Activated naive CD4-positive, alpha-beta T cell treated with anti-CD3 and anti-CD28 coated beads for 36 hours (primary cell): ENCODE data around the gene FRMD7. TPM values are rescaled to one million over a fixed set of nuclear protein-coding genes. Genes with fewer than 3 reads are reported as not detected.

Experiments
- total RNA-seq, 2 experiments: library from RNA; stranded (reverse); gene quantifications; one replicate each; pipeline ENCODE4 v1.2.3, GENCODE V29; 2021

FRMD7 gene
- total RNA-seq, 2 experiments from 2014 or later, result not detected

Other genes with a start within 250 kb of the FRMD7 start
- 10 to 100 TPM; 54.0 to 55.6 TPM for gene STK26, start 104.7 kb downstream of the FRMD7 start, total RNA-seq
- 10 to 100 TPM; 24.5 to 27.4 TPM for gene RAP2C, start 91.4 kb upstream of the FRMD7 start, total RNA-seq